IMR-90 (cell line): ENCODE measurements around the gene KLHL3. TPM values are rescaled to one million over a fixed set of nuclear protein-coding genes. Genes with fewer than 3 reads are reported as not detected.

Source experiments
- ATAC-seq: fragments of 200-7000 bp; cut with Tn5 transposase; 2 replicates; pipeline ENCODE4 v1.9.1; 2020; ENCODE audit warnings: low read depth, mild to moderate bottlenecking, moderate library complexity
- BruUV-seq: library from RNA; stranded (reverse); fragments of 400-500 nt; replicated peaks from 2 replicates; lab custom pipeline; 2021; lab: Mats Ljungman, UMichigan
- CTCF ChIA-PET: fragments of 300-600 bp; formaldehyde crosslinking; extraction: SDS; loops from one replicate; lab custom pipeline; 2021; ENCODE audit warnings: antibody characterized with exemption; lab: Yijun Ruan, JAX
- POLR2A ChIA-PET: fragments of 300-600 bp; sonication (Branson Sonifier 250); formaldehyde crosslinking; loops from one replicate; lab custom pipeline; 2022; ENCODE audit warnings: antibody characterized with exemption; ENCODE audit not compliant: unreplicated experiment; lab: Charles Lee
- DNase-seq: peaks from one replicate; pipeline ENCODE4 v3.0.0; 2013
- H2AFZ ChIP-seq: replicated peaks from 2 replicates; pipeline ENCODE3; 2013; ENCODE audit warnings: low read length, mild to moderate bottlenecking; ENCODE audit not compliant: poor library complexity
- H2AK5ac ChIP-seq: 2 replicates; pipeline ENCODE4 v1.6.1; 2013; ENCODE audit warnings: low read depth, low read length, inconsistent platforms
- H2AK9ac ChIP-seq: replicated peaks from 2 replicates; pipeline ENCODE3; 2013; ENCODE audit warnings: mild to moderate bottlenecking, low read depth, low read length, moderate library complexity; ENCODE audit not compliant: poor library complexity
- H2BK120ac ChIP-seq: 2 replicates; pipeline ENCODE4 v1.6.1; 2013; ENCODE audit warnings: low read depth, low read length, inconsistent platforms
- H2BK15ac ChIP-seq: 3 replicates; pipeline ENCODE4 v1.6.1; 2013; ENCODE audit warnings: low read depth, low read length, inconsistent platforms
- H2BK20ac ChIP-seq: 2 replicates; pipeline ENCODE4 v1.6.1; 2013; ENCODE audit warnings: low read depth, mild to moderate bottlenecking, inconsistent platforms, low read length, moderate library complexity
- H2BK5ac ChIP-seq: 2 replicates; pipeline ENCODE4 v1.6.1; 2013; ENCODE audit warnings: mild to moderate bottlenecking, low read depth, low read length, inconsistent platforms; ENCODE audit not compliant: poor library complexity, severe bottlenecking
- H3K14ac ChIP-seq: replicated peaks from 2 replicates; pipeline ENCODE4 v1.6.1; 2013; ENCODE audit warnings: low read depth, low read length, inconsistent platforms
- H3K18ac ChIP-seq: 2 replicates; pipeline ENCODE4 v1.6.1; 2013; ENCODE audit warnings: low read depth, low read length, control low read depth
- H3K23ac ChIP-seq: 2 replicates; pipeline ENCODE4 v1.6.1; 2013; ENCODE audit warnings: low read depth, low read length, inconsistent platforms
- H3K27ac ChIP-seq: 2 replicates; pipeline ENCODE4 v1.5.1; 2013; ENCODE audit warnings: mild to moderate bottlenecking, control low read depth, low read length; ENCODE audit not compliant: insufficient read depth
- H3K27me3 ChIP-seq: 2 replicates; pipeline ENCODE4 v1.6.1; 2013; ENCODE audit warnings: low read length; ENCODE audit not compliant: control insufficient read depth, insufficient read depth
- H3K36me3 ChIP-seq: 2 replicates; pipeline ENCODE4 v1.6.1; 2013; ENCODE audit warnings: low read length, mixed read lengths; ENCODE audit not compliant: control insufficient read depth, insufficient read depth
- H3K4ac ChIP-seq: 2 replicates; pipeline ENCODE4 v1.6.1; 2013; ENCODE audit warnings: low read depth, low read length, inconsistent platforms
- H3K4me1 ChIP-seq: 2 replicates; pipeline ENCODE4 v1.6.1; 2013; ENCODE audit warnings: low read length, mixed read lengths; ENCODE audit not compliant: control insufficient read depth, insufficient read depth
- H3K4me2 ChIP-seq: 2 replicates; pipeline ENCODE4 v1.6.1; 2013; ENCODE audit warnings: low read depth, mild to moderate bottlenecking, control low read depth, low read length, moderate library complexity
- H3K4me3 ChIP-seq: 2 replicates; pipeline ENCODE4 v1.5.1; 2013; ENCODE audit warnings: low read depth, mild to moderate bottlenecking, control low read depth, low read length, moderate library complexity; ENCODE audit not compliant: insufficient read depth
- H3K56ac ChIP-seq: 2 replicates; pipeline ENCODE4 v1.6.1; 2013; ENCODE audit warnings: low read length, inconsistent platforms; ENCODE audit not compliant: insufficient read depth; ENCODE audit errors: extremely low read depth
- H3K79me1 ChIP-seq, 2 experiments: 2 replicates each; pipeline ENCODE4 v1.6.1; 2013; ENCODE audit warnings: low read length in 2 of 2, inconsistent platforms in 1 of 2, low read depth in 1 of 2
- H3K9ac ChIP-seq: 2 replicates; pipeline ENCODE4 v1.6.1; 2013; ENCODE audit warnings: low read depth, low read length, control low read depth
- H3K9me1 ChIP-seq: 2 replicates; pipeline ENCODE4 v1.6.1; 2013; ENCODE audit warnings: low read length, inconsistent platforms; ENCODE audit not compliant: insufficient read depth
- H3K9me3 ChIP-seq: 2 replicates; pipeline ENCODE4 v1.6.1; 2013; ENCODE audit warnings: low read length; ENCODE audit not compliant: control insufficient read depth, insufficient read depth
- H4K20me1 ChIP-seq: 2 replicates; pipeline ENCODE4 v1.6.1; 2013; ENCODE audit warnings: low read length, inconsistent platforms; ENCODE audit not compliant: insufficient read depth
- H4K5ac ChIP-seq: 2 replicates; pipeline ENCODE4 v1.6.1; 2013; ENCODE audit warnings: mild to moderate bottlenecking, low read depth, low read length, control low read depth
- H4K8ac ChIP-seq, 2 experiments: 2 replicates each; pipeline ENCODE4 v1.6.1; 2013; ENCODE audit warnings: low read depth in 2 of 2, low read length in 2 of 2, control low read depth in 1 of 2, inconsistent platforms in 1 of 2
- H4K91ac ChIP-seq: 2 replicates; pipeline ENCODE4 v1.6.1; 2013; ENCODE audit warnings: low read depth, low read length, inconsistent platforms; ENCODE audit not compliant: insufficient read depth
- CEBPB ChIP-seq: IDR thresholded peaks from 2 replicates; pipeline ENCODE4 v1.6.1; 2012; ENCODE audit warnings: low read depth, low read length, improper control_type of control experiment
- MXI1 ChIP-seq: IDR thresholded peaks from 2 replicates; pipeline ENCODE4 v1.6.1; 2012; ENCODE audit warnings: low read depth, mild to moderate bottlenecking, low read length, moderate library complexity, borderline replicate concordance
- WGBS, 2 experiments: methylation state at CpG; one replicate each; pipeline versions ENCODE4 v1.1.5 to v1.1.7; 2013; ENCODE audit warnings: missing lambda C conversion rate in 2 of 2; ENCODE audit not compliant: insufficient read length in 1 of 2; ENCODE audit errors: extremely low coverage in 2 of 2; 5-methylcytosine and 5-hydroxymethylcytosine counted together
- dilution Hi-C: fragments of 300-500 bp; cut with HindIII; formaldehyde crosslinking; loops from one replicate; pipeline ENCODE4 v1.14.3; 2018; ENCODE audit warnings: low sequenced_read_pairs; ENCODE audit not compliant: unreplicated experiment
- in situ Hi-C: fragments of 300-500 bp; cut with MboI; formaldehyde crosslinking; loops from 3 replicates; pipeline ENCODE4 v1.14.3; 2019; ENCODE audit warnings: low sequenced_read_pairs, inconsistent platforms, mixed read lengths
- intact Hi-C: fragments of 100-400 bp; cut with micrococcal nuclease; formaldehyde crosslinking; loops from 2 replicates; pipeline ENCODE4 v1.10.0; 2022
- polyA plus RNA-seq, 3 experiments: library from polyadenylated mRNA; depleted of rRNA; stranded (reverse); fragments of >200 nt; gene quantifications; 2 replicates each; pipeline ENCODE4 v1.2.3, GENCODE V29; 2012; ENCODE audit warnings: low replicate concordance in 1 of 3
- total RNA-seq: library from RNA; depleted of rRNA; stranded (reverse); fragments of >200 nt; gene quantifications from 2 replicates; pipeline ENCODE4 v1.2.3, GENCODE V29; 2012

KLHL3 gene
- total and polyA plus RNA-seq, 2 of the 4 experiments (the other 2 are of a cell fraction) = 2.3 to 4.1 TPM

DNA sequence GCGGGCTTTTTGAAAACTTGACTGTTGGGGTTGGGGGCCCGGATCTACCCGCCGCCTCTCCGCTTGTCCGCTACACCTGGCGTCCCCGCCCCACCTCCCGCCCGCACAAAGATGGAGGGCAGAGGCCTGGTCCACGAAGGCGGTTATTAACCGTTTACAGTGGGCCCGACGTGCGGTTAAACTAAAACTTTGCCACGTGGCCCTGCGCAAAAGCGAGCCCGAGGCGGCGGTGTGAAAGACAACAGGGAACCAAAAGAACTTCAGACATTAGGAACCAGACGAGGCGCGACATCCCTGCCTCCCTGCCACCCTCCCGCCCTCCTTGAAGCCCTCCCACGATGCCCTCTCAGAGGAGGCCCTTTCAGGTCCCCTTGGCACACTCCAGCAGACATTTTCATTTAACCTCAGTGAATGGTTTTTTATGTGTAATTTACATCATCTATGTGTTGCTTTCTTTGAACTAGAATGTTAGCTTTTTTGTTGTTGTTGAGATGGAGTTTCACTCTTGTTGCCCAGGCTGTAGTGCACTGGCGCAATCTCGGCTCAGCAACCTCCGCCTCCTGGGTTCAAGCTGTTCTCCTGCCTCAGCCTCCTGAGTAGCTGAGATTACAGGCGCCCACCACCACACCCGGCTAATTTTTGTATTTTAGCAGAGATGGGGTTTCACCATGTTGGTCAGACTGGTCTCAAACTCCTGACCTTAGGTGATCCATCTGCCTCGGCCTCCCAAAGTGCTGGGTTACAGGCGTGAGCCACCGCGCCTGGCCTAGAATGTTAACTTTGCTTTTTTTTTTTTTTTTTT, 19.3 kb upstream of the KLHL3 start:
- intact Hi-C loops = loop anchor here (2.0 kb wide), 1 partner anchor 278 kb away; the partner anchor contains the start of gene FAM13B
- ATAC-seq = no peak
- WGBS, 2 experiments = 9% methylated on average over 10 of the region's 36 CpGs; no CpG with 5 or more reads in 1 of the 2 experiments
- peaks cover under 1% of the 10 kb centered on the region; the same call in 1 of the 2 replicates for H3K9me1 ChIP-seq
- ChIA-PET POLR2A (no interaction called here), CTCF (interaction anchor here (0.9 kb wide), 1 partner anchor 280 kb away, joined by 3 read pairs; no protein-coding TSS in a partner anchor)
- peak overlapping the region; percentile 12; the same call in 1 of the 2 replicates for H2BK120ac ChIP-seq
- DNase-seq = no peak
- peak overlapping the region; percentile 83 to 91 for H4K8ac ChIP-seq
- H2BK15ac ChIP-seq = no peak overlapping the region
- peak overlapping the region; percentile 62 for H4K5ac ChIP-seq
- H2BK20ac ChIP-seq = no peak overlapping the region
- no peaks in the 10 kb centered on the region for H3K9me3 ChIP-seq
- no peaks in the 10 kb centered on the region; the same call in 1 of the 2 replicates for H3K4me1 ChIP-seq
- peak overlapping the region; percentile 15 for H2AK9ac ChIP-seq
- peaks cover 7 to 10% of the 10 kb centered on the region in 2 experiments for H3K79me1 ChIP-seq
- no TSS peak for BruUV-seq
- in situ Hi-C loops = loop anchor here (10.0 kb wide), 1 partner anchor 280 kb away; the partner anchor contains the start of gene FAM13B
- no peak for TF ChIP-seq CEBPB
- 0 out of 2 replicates have a peak, but pooled peaks have one; percentile 1 for TF ChIP-seq MXI1
- H2AK5ac ChIP-seq = peak overlapping the region; percentile 20; the same call in 1 of the 2 replicates
- H3K18ac ChIP-seq = peak overlapping the region; percentile 7; the same call in 1 of the 2 replicates
- H2BK5ac ChIP-seq = peak overlapping the region; percentile 30
- dilution Hi-C loops = no loop called here
- H3K4ac ChIP-seq = peak overlapping the region; percentile 82
- peak overlapping the region; percentile 60 for H4K91ac ChIP-seq
- peak overlapping the region; percentile 95 for H2AFZ ChIP-seq
- H3K23ac ChIP-seq = peak overlapping the region; percentile 26
- H3K27me3 ChIP-seq = no peaks in the 10 kb centered on the region
- no peak overlapping the region for H3K14ac ChIP-seq
- H3K27ac ChIP-seq = peak overlapping the region; percentile 70
- no peaks in the 10 kb centered on the region; the same call in 1 of the 2 replicates for H3K36me3 ChIP-seq
- no peak overlapping the region for H3K56ac ChIP-seq
- peak overlapping the region; percentile 53 for H3K4me2 ChIP-seq
- H4K20me1 ChIP-seq = peaks cover 39% of the 10 kb centered on the region
- H3K4me3 ChIP-seq = peak overlapping the region; percentile 61
- peak overlapping the region; percentile 40; the same call in 1 of the 2 replicates for H3K9ac ChIP-seq
